Renal cortical epithelial cell (primary cell): ENCODE results near the gene KLHL5. TPM values are rescaled to one million over a fixed set of nuclear protein-coding genes. Genes with fewer than 3 reads are reported as not detected.

Source experiments
- DNase-seq: peaks from one replicate; pipeline ENCODE4 v3.0.0-alpha.2; 2011; ENCODE audit warnings: low read depth
- total RNA-seq: library from RNA; depleted of rRNA; stranded (reverse); fragments of >200 nt; gene quantifications from 2 replicates; pipeline ENCODE4 v1.2.3, GENCODE V29; 2014

Gene KLHL5
- total RNA-seq, 1 donor from 2014 or later: 100 TPM

- peak; percentile 32 for DNase-seq
Observed at GRCh38 chr4:39043861-39044363, 18.1 kb upstream of the KLHL5 start.

DNA sequence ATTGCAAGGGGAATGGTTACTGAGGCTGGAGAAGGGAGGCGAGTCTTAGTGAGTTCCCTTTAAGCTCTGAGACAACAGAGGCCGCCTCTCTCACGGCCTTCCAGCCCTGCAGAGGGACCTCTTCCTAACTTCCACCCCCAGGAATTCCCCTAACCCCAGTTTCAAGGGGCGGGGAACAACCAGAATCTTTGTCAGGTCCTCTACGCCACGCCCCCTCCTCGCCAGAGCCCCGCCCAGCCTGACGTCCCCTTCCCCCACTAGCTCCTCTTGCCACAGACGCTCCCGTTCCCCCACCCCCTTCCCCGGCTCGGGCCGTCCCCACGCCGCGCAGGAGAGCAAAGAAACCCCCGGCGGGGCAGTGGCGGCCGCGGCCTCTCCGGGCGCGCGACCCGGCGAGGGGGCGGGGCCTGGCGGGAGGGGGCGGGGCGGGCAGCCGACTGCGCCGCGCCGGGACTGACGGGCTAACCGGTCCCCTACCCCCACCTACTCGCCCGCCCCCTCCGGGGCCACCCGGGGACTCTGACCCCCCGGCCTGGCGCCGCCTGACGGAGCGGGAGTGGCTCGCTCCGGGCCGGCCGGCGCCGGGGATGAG, 17.6 kb upstream of the KLHL5 start:
- peak; percentile 91 for DNase-seq

GRCh38 chr4:39044956-39045826, 16.8 kb upstream of the KLHL5 start:
- no peak for DNase-seq

DNA sequence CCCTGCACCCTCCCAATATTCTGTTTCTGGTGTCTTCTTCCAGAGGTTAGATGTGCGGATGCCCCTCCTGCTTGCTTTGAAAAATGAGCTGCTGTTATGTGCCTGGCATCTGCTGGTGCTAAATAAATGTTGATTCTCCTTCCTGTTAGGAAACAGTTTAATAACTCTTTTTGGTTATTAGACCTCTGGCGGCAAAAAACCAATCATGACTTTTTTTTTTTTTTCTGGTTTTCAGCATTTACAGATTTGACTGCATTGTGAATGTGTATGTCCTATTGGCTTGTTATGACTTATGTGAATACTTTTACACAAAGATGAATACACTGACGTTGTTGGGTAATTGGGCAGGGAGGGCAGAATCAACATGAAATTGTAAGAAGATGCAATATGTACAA, 16.2 kb upstream of the KLHL5 start:
- DNase-seq: no peak

DNA sequence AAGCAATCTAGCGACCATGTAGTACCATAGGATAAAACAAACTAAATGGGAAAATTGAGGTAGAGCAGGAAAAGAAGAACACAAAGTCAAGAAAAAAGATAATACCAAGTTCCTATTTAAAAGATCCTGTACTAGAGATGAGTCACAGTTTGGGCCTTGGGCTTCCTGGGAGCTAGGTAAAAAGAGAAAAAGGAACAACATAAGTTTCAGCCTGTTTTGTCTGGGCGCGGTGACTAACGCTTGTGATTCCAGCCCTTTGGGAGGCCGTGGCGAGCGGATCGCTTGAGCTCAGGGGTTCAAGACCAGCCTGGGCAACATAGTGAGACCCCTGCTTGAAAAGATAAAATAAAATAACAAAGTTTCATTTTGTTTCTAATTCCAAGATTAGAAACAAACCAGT, 15.8 kb upstream of the KLHL5 start:
- DNase-seq: peak; percentile 43

DNA sequence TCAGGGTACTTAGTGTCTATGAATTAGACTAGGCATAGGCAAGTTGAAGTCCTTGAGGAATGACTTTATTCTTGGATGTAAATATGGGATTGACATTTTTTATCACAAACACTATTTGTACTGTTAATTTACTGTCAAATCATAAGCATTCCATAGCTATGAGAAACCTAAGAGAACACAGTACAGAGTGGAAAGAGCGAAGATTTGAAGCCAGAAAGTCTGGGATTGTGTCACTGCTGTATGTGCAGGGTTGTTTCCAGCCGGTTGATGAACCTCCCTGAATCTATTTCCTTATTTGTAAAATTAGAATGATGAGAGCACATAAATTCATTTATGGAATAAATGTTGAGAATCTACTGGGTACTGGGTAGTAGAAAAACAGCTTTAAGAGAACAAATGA, 14.4 kb upstream of the KLHL5 start:
- no peak for DNase-seq

GRCh38 chr4:39048311-39048710, 13.7 kb upstream of the KLHL5 start:
- DNase-seq: no peak

- no peak for DNase-seq
Observed at GRCh38 chr4:39050590-39050989, 11.4 kb upstream of the KLHL5 start.

DNA sequence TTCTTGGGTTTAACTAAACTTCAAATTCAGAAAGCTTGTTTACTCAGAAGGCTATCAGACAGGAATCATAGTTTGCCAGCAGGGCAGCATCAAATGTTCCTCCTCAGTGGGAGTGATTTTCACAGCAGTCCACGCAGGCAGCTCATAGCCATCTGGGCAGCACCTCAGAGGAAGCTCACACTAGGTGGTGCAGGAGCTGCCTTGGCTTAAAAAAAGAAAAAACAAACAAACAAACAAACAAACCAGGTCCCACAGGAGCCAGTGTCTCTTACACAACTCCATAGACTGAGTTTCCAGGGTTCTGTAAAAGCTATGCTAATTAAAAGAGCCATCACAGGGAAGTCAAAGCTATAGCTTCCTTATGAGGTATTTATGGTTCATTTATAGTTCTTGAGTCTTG, 10.5 kb upstream of the KLHL5 start:
- DNase-seq: no peak

DNA sequence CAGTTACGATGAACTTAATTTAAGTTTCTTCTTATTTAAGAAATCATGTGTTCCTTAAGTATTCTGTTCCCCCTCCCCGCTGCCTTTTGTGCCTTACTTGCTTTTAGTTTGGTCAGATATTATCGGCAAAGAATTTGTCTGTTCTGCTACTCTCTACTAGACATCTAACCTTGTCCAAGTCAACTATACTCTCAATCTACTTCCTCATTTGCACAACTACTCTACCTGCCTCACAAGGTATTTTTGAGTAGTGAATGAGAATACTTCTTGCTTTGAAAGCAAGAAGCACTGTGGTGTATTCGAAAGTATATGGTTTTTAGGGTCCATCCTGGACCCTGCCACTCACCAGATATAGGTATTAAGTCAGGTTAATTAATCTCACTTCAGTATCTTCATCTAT, 8.0 kb upstream of the KLHL5 start:
- no peak for DNase-seq

GRCh38 chr4:39054497-39054896, 7.5 kb upstream of the KLHL5 start:
- DNase-seq: peak; percentile 28

DNA sequence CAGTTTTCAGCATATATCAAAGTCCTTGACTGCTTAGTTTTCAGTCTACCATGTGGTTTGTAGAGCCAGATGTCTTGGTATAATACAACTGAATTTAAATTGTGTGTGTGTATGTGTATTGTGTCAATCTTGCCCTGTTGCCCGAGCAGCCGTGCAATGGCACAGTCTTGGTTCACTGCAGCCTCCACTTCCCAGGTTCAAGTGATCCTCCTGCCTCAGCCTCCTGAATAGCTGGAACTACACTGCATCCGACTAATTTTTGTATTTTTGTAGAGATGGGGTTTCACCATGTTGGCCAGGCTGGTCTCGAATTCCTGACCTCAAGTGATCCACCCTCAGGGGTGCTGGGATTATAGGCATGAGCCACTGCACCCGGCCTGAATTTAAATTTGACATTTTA, 6.0 kb upstream of the KLHL5 start:
- no peak for DNase-seq

GRCh38 chr4:39061457-39061856, 575 bp upstream of the KLHL5 start:
- DNase-seq: no peak

- no peak for DNase-seq
Observed at GRCh38 chr4:39062770-39063097, 702 bp downstream of the KLHL5 start.

- DNase-seq: no peak
Observed at GRCh38 chr4:39063430-39063829, 1.4 kb downstream of the KLHL5 start.

GRCh38 chr4:39066371-39066770, 4.3 kb downstream of the KLHL5 start:
- no peak for DNase-seq

- no peak for DNase-seq
Observed at GRCh38 chr4:39067031-39067430, 5.0 kb downstream of the KLHL5 start.

DNA sequence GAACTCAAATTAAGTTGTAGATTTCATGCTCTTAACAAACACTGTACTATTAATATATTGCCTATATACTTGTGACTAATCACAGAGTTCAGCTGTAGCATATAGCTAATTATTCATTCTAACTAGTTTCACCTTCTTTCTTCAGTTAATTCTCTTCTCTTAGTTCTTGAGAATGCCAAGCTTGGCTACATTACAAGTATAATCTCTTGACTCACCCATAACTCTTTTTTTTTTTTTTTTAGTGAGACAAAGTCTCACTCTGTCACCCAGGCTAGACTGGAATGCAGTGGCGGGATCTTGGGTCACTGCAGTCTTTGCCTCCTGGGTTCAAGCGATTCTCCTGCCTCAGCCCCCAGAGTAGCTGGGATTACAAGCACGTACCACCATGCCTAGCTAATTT, 5.4 kb downstream of the KLHL5 start:
- DNase-seq: peak; percentile 20

GRCh38 chr4:39068907-39069306, 6.9 kb downstream of the KLHL5 start:
- no peak for DNase-seq

GRCh38 chr4:39078829-39079228, 16.8 kb downstream of the KLHL5 start:
- DNase-seq: no peak

DNA sequence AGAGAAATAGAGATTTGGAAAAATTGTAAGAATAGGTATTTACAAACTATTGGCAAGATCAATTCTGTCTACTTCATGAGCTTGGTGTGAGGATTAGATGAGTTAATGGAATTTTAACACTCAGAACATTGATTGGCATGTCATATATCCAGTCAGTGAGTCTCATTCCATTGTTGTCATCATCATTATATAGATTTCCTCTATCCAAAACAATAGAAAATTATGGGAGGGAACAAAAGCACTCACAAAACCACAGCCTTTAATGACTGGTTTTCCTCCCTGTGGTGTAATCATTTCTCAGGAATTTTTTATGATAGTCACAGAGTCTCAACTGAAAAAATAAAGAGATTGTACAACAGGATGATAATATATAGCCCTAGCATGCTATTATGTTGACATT, 21.1 kb downstream of the KLHL5 start:
- no peak for DNase-seq

DNA sequence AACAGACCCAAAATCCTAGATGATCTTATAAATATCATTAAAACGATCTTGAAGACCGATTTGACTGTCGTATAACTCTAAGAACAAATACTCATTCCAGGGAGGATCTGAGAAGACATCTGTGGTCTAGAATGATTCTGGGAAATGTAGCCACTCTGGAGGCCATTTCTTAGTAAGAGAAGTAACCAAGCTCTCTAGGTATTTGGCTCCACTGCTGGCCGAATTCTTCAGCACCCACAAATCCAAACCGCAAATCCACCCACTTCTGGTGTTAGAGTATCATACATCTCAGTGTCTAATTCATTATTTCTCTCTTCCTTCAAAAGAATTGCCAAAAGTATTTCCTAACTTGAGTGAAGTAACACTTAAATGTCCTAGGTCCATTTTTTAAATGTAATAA, 23.9 kb downstream of the KLHL5 start:
- no peak for DNase-seq

DNA sequence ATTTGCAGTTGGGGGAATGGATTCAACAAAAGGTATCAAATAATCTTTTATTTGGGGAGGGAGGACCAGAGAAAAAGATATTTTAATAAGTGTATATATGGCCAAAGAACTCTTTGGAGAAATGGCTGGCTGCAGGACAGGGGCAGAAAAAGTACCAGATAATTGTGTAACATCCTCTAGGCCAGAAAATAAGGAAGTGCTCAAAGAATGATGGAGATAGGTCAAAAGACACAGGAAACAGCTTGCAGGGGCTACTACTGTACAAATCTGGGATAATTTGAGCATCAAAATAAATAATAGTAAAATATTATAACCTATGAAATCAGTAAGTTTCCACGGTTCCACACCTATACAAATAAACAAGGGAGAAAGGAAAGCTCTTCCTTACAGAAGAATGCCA, 34.8 kb downstream of the KLHL5 start:
- no peak for DNase-seq

GRCh38 chr4:39097290-39097689, 35.3 kb downstream of the KLHL5 start:
- DNase-seq: no peak
